Tibial nerve (tissue), 3 donors: Measurements from ENCODE around the gene NCR3LG1.

Experiments
- POLR2A ChIP-seq, 2 donors: fragments of 450-650 bp; IDR thresholded peaks; one replicate each; pipeline ENCODE4 v1.6.1; 2017; ENCODE audit warnings: antibody characterized with exemption in 2 of 2, mild to moderate bottlenecking in 2 of 2, moderate library complexity in 2 of 2
- TF ChIP-seq, protein P1 (sequence below), 5 experiments: fragments of 200-600 bp in 3 of 5; fragments of 450-650 bp in 2 of 5; sonication (generic) in 3 of 5; IDR thresholded peaks; one replicate each; pipeline ENCODE4 v1.5.1; 2016 to 2019; ENCODE audit warnings: antibody characterized with exemption in 5 of 5, mild to moderate bottlenecking in 3 of 5, moderate library complexity in 2 of 5

DNA sequence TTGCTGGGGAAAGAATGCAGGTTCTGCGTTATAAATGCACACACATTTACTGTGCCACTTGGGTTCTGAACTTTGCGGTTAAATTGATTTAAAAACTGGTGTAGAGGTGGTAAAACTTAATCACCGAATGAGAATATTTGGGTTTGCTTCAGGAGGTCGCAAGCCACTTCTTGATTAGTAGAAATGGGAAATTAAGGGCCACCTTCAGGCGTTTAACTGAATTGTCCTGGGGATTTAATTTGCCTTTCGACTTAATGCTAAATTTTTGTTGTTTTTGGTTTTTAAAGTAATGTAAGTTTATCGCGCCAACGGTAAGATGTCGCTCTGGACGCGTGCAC lies 459 bp upstream of the NCR3LG1 start:
- no peak for TF ChIP-seq POLR2A (IDR thresholded peaks at IDR 0.05)
- TF ChIP-seq, protein P1, sequence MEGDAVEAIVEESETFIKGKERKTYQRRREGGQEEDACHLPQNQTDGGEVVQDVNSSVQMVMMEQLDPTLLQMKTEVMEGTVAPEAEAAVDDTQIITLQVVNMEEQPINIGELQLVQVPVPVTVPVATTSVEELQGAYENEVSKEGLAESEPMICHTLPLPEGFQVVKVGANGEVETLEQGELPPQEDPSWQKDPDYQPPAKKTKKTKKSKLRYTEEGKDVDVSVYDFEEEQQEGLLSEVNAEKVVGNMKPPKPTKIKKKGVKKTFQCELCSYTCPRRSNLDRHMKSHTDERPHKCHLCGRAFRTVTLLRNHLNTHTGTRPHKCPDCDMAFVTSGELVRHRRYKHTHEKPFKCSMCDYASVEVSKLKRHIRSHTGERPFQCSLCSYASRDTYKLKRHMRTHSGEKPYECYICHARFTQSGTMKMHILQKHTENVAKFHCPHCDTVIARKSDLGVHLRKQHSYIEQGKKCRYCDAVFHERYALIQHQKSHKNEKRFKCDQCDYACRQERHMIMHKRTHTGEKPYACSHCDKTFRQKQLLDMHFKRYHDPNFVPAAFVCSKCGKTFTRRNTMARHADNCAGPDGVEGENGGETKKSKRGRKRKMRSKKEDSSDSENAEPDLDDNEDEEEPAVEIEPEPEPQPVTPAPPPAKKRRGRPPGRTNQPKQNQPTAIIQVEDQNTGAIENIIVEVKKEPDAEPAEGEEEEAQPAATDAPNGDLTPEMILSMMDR (IDR thresholded peaks at IDR 0.05) = no peak
